ENCODE results near the gene PRMT7. TPM values are rescaled to one million over a fixed set of nuclear protein-coding genes. Genes with fewer than 3 reads are reported as not detected.

PRMT7 gene
- total RNA-seq, 5 donors from 2014 or later (not counting 1 experiment from before 2014, with no cell fraction given) = 80.1 to 92.4 (median 87.2) TPM

- H3K4me1 ChIP-seq (ENCODE audit: control insufficient read depth in 1 of 2, extremely low read depth in 1 of 2, insufficient read depth in 2 of 2, low read length in 2 of 2) = peaks cover 0 to 19% of the 10 kb centered on the region in 2 experiments
- H3K9me3 Mint-ChIP-seq = no peaks in the 10 kb centered on the region
- ATAC-seq (replicated peaks in 1 of 4) (no peak), DNase-seq (no peak)
- CTCF ChIA-PET = no interaction called here
- 71% methylated on average over 7 of the region's 13 CpGs for WGBS (ENCODE audit: insufficient coverage)
- no peaks in the 10 kb centered on the region for H3K9me3 ChIP-seq
- H3K36me3 ChIP-seq (ENCODE audit: control insufficient read depth in 2 of 2, extremely low read depth in 1 of 2, insufficient read depth in 1 of 2, low read length in 1 of 2) = no peaks in the 10 kb centered on the region
- H3K27me3 Mint-ChIP-seq = no peaks in the 10 kb centered on the region
- H3K27me3 ChIP-seq (replicated peaks in 1 of 2; ENCODE audit: control insufficient read depth in 2 of 2, extremely low read depth in 1 of 2, insufficient read depth in 2 of 2, low read length in 1 of 2) = peaks cover 0 to 5% of the 10 kb centered on the region in 2 experiments
- POLR2A ChIA-PET = interaction anchor here in 1 of 2 donors (0.6 kb wide), 1 partner anchor 13 kb away, joined by 3 read pairs; no protein-coding TSS in a partner anchor
- H3K27ac Mint-ChIP-seq = peak overlapping the region; percentile 17 to 44
- H3K4me3 Mint-ChIP-seq = no peak overlapping the region
- no peaks in the 10 kb centered on the region for H3K36me3 Mint-ChIP-seq
- H3K4me1 Mint-ChIP-seq = peaks cover 23 to 27% (median 23%) of the 10 kb centered on the region in 3 donors
- no peak overlapping the region for H3K4me3 ChIP-seq (ENCODE audit: control insufficient read depth in 1 of 2, extremely low read depth in 1 of 2, low read length in 1 of 2)
- no peak overlapping the region for H3K27ac ChIP-seq (ENCODE audit: low read length)
Measured at GRCh38 chr16:68401871-68402747, 91.3 kb downstream of the PRMT7 start.

GRCh38 chr16:68402748-68403040, 91.9 kb downstream of the PRMT7 start:
- H3K27me3 Mint-ChIP-seq = no peaks in the 10 kb centered on the region
- POLR2A ChIA-PET = no interaction called here

GRCh38 chr16:68403177-68403576, 92.4 kb downstream of the PRMT7 start:
- no peak overlapping the region for H3K4me3 ChIP-seq (ENCODE audit: control insufficient read depth in 1 of 2, extremely low read depth in 1 of 2, low read length in 1 of 2)
- no peaks in the 10 kb centered on the region for H3K36me3 ChIP-seq (ENCODE audit: control insufficient read depth in 2 of 2, extremely low read depth in 1 of 2, insufficient read depth in 1 of 2, low read length in 1 of 2)
- H3K27me3 ChIP-seq (replicated peaks in 1 of 2; ENCODE audit: control insufficient read depth in 2 of 2, extremely low read depth in 1 of 2, insufficient read depth in 2 of 2, low read length in 1 of 2) = peaks cover 0 to 5% of the 10 kb centered on the region in 2 experiments
- WGBS (ENCODE audit: insufficient coverage) = 44% methylated on average over 1 of the region's 1 CpG
- no peaks in the 10 kb centered on the region for H3K9me3 ChIP-seq
- no peak overlapping the region for H3K27ac ChIP-seq (ENCODE audit: low read length)
- DNase-seq (no peak), ATAC-seq (replicated peaks in 1 of 4) (no peak)
- Mint-ChIP-seq H3K27me3 (no peaks in the 10 kb centered on the region), H3K4me1 (peaks cover 17 to 22% (median 20%) of the 10 kb centered on the region in 3 donors), H3K27ac (peak overlapping the region in 1 of 2 donors; percentile 11), H3K4me3 (no peak overlapping the region), H3K36me3 (no peaks in the 10 kb centered on the region), H3K9me3 (no peaks in the 10 kb centered on the region)
- ChIA-PET POLR2A (no interaction called here), CTCF (interaction anchor here (0.6 kb wide), 2 partner anchors 12 to 1015 kb away, joined by 3 read pairs; no protein-coding TSS in a partner anchor)
- peaks cover 0 to 16% of the 10 kb centered on the region in 2 experiments for H3K4me1 ChIP-seq (ENCODE audit: control insufficient read depth in 1 of 2, extremely low read depth in 1 of 2, insufficient read depth in 2 of 2, low read length in 2 of 2)

More at GRCh38 chr16:68402748-68403040, 91.9 kb downstream of the PRMT7 start:
- Histone ChIP-seq H3K4me1 (ENCODE audit: control insufficient read depth in 1 of 2, extremely low read depth in 1 of 2, insufficient read depth in 2 of 2, low read length in 2 of 2) (peaks cover 0 to 16% of the 10 kb centered on the region in 2 experiments), H3K27ac (ENCODE audit: low read length) (no peak overlapping the region), H3K27me3 (replicated peaks in 1 of 2; ENCODE audit: control insufficient read depth in 2 of 2, extremely low read depth in 1 of 2, insufficient read depth in 2 of 2, low read length in 1 of 2) (peaks cover 0 to 5% of the 10 kb centered on the region in 2 experiments), H3K4me3 (ENCODE audit: control insufficient read depth in 1 of 2, extremely low read depth in 1 of 2, low read length in 1 of 2) (no peak overlapping the region), H3K36me3 (ENCODE audit: control insufficient read depth in 2 of 2, extremely low read depth in 1 of 2, insufficient read depth in 1 of 2, low read length in 1 of 2) (no peaks in the 10 kb centered on the region), H3K9me3 (no peaks in the 10 kb centered on the region)
- DNase-seq (no peak), ATAC-seq (replicated peaks in 1 of 4) (no peak)
- H3K27ac Mint-ChIP-seq = peak overlapping the region in 1 of 2 donors; percentile 11
- 100% methylated on average over 1 of the region's 3 CpGs for WGBS (ENCODE audit: insufficient coverage)
- CTCF ChIA-PET = interaction anchor here (0.6 kb wide), 2 partner anchors 13 to 1016 kb away, joined by 3 read pairs; no protein-coding TSS in a partner anchor
- no peak overlapping the region for H3K4me3 Mint-ChIP-seq
- peaks cover 17 to 22% (median 20%) of the 10 kb centered on the region in 3 donors for H3K4me1 Mint-ChIP-seq
- no peaks in the 10 kb centered on the region for H3K36me3 Mint-ChIP-seq
- H3K9me3 Mint-ChIP-seq = no peaks in the 10 kb centered on the region

GRCh38 chr16:68403704-68404103, 92.9 kb downstream of the PRMT7 start:
- Histone ChIP-seq H3K9me3 (no peaks in the 10 kb centered on the region), H3K27me3 (replicated peaks in 1 of 2; ENCODE audit: control insufficient read depth in 2 of 2, extremely low read depth in 1 of 2, insufficient read depth in 2 of 2, low read length in 1 of 2) (peaks cover 0 to 5% of the 10 kb centered on the region in 2 experiments), H3K4me3 (ENCODE audit: control insufficient read depth in 1 of 2, extremely low read depth in 1 of 2, low read length in 1 of 2) (no peak overlapping the region), H3K27ac (ENCODE audit: low read length) (no peak overlapping the region), H3K4me1 (ENCODE audit: control insufficient read depth in 1 of 2, extremely low read depth in 1 of 2, insufficient read depth in 2 of 2, low read length in 2 of 2) (peaks cover 0 to 16% of the 10 kb centered on the region in 2 experiments), H3K36me3 (ENCODE audit: control insufficient read depth in 2 of 2, extremely low read depth in 1 of 2, insufficient read depth in 1 of 2, low read length in 1 of 2) (no peaks in the 10 kb centered on the region)
- ChIA-PET CTCF (no interaction called here), POLR2A (interaction anchor here in 1 of 2 donors (0.6 kb wide), 1 partner anchor 36 kb away, joined by 4 read pairs; no protein-coding TSS in a partner anchor)
- ATAC-seq (replicated peaks in 1 of 4) (no peak), DNase-seq (no peak)
- H3K27ac Mint-ChIP-seq = no peak overlapping the region
- WGBS (ENCODE audit: insufficient coverage) = 100% methylated on average over 1 of the region's 3 CpGs
- H3K36me3 Mint-ChIP-seq = no peaks in the 10 kb centered on the region
- H3K9me3 Mint-ChIP-seq = no peaks in the 10 kb centered on the region
- no peaks in the 10 kb centered on the region for H3K27me3 Mint-ChIP-seq
- peaks cover 17 to 22% (median 20%) of the 10 kb centered on the region in 3 donors for H3K4me1 Mint-ChIP-seq
- no peak overlapping the region for H3K4me3 Mint-ChIP-seq

- no peaks in the 10 kb centered on the region for H3K36me3 Mint-ChIP-seq
- H3K4me1 Mint-ChIP-seq = peaks cover 17 to 19% (median 19%) of the 10 kb centered on the region in 3 donors
- no peak overlapping the region for H3K4me3 Mint-ChIP-seq
- no peak overlapping the region for H3K27ac ChIP-seq (ENCODE audit: low read length)
- peaks cover 0 to 5% of the 10 kb centered on the region in 2 experiments for H3K27me3 ChIP-seq (replicated peaks in 1 of 2; ENCODE audit: control insufficient read depth in 2 of 2, extremely low read depth in 1 of 2, insufficient read depth in 2 of 2, low read length in 1 of 2)
- H3K36me3 ChIP-seq (ENCODE audit: control insufficient read depth in 2 of 2, extremely low read depth in 1 of 2, insufficient read depth in 1 of 2, low read length in 1 of 2) = no peaks in the 10 kb centered on the region
- H3K4me1 ChIP-seq (ENCODE audit: control insufficient read depth in 1 of 2, extremely low read depth in 1 of 2, insufficient read depth in 2 of 2, low read length in 2 of 2) = peaks cover 0 to 13% of the 10 kb centered on the region in 2 experiments
- POLR2A ChIA-PET = no interaction called here
- DNase-seq = no peak
- H3K9me3 Mint-ChIP-seq = no peaks in the 10 kb centered on the region
- no peak overlapping the region for H3K27ac Mint-ChIP-seq
- no peaks in the 10 kb centered on the region for H3K9me3 ChIP-seq
- H3K4me3 ChIP-seq (ENCODE audit: control insufficient read depth in 1 of 2, extremely low read depth in 1 of 2, low read length in 1 of 2) = no peak overlapping the region
- 80% methylated on average over 8 of the region's 8 CpGs for WGBS (ENCODE audit: insufficient coverage)
- ATAC-seq (replicated peaks in 1 of 4) = no peak
- CTCF ChIA-PET = no interaction called here
- H3K27me3 Mint-ChIP-seq = no peaks in the 10 kb centered on the region
Measured at GRCh38 chr16:68404736-68405345, 94.0 kb downstream of the PRMT7 start.

GRCh38 chr16:68406458-68407152, 95.8 kb downstream of the PRMT7 start:
- Histone ChIP-seq H3K9me3 (no peaks in the 10 kb centered on the region), H3K4me1 (ENCODE audit: control insufficient read depth in 1 of 2, extremely low read depth in 1 of 2, insufficient read depth in 2 of 2, low read length in 2 of 2) (peaks cover 0 to 11% of the 10 kb centered on the region in 2 experiments), H3K27ac (ENCODE audit: low read length) (no peak overlapping the region), H3K36me3 (ENCODE audit: control insufficient read depth in 2 of 2, extremely low read depth in 1 of 2, insufficient read depth in 1 of 2, low read length in 1 of 2) (no peaks in the 10 kb centered on the region), H3K4me3 (ENCODE audit: control insufficient read depth in 1 of 2, extremely low read depth in 1 of 2, low read length in 1 of 2) (no peak overlapping the region), H3K27me3 (replicated peaks in 1 of 2; ENCODE audit: control insufficient read depth in 2 of 2, extremely low read depth in 1 of 2, insufficient read depth in 2 of 2, low read length in 1 of 2) (peaks cover 0 to 9% of the 10 kb centered on the region in 2 experiments)
- no peak for ATAC-seq (replicated peaks in 1 of 4)
- POLR2A ChIA-PET = no interaction called here
- CTCF ChIA-PET = interaction anchor here in 1 of 2 donors (1.0 kb wide), 1 partner anchor 8 kb away, joined by 4 read pairs; no protein-coding TSS in a partner anchor
- Mint-ChIP-seq H3K36me3 (no peaks in the 10 kb centered on the region), H3K27me3 (no peaks in the 10 kb centered on the region), H3K4me3 (no peak overlapping the region), H3K27ac (no peak overlapping the region), H3K4me1 (peaks cover 9 to 15% (median 11%) of the 10 kb centered on the region in 3 donors), H3K9me3 (no peaks in the 10 kb centered on the region)
- WGBS (ENCODE audit: insufficient coverage) = 91% methylated on average over 14 of the region's 17 CpGs
- no peak for DNase-seq

All from T-cell (primary cell).